T47D (cell line): ENCODE data around the gene PADI2.

Experiments
- DNase-seq, 2 experiments: peaks; one replicate each; pipeline versions ENCODE4 v3.0.0 to v3.0.0-alpha.2; 2011 to 2012; ENCODE audit warnings: low read depth in 1 of 2, low spot score in 1 of 2
- JUND ChIP-seq: IDR thresholded peaks from 2 replicates; pipeline ENCODE4 v1.6.1; 2012; ENCODE audit warnings: low read depth
- in situ Hi-C: cut with HindIII; loops from 2 replicates; pipeline ENCODE4 v1.10.0; 2016; ENCODE audit warnings: low sequenced_read_pairs, low pct_unique_long_range_greater_than_20kb

The PADI2 gene

DNA sequence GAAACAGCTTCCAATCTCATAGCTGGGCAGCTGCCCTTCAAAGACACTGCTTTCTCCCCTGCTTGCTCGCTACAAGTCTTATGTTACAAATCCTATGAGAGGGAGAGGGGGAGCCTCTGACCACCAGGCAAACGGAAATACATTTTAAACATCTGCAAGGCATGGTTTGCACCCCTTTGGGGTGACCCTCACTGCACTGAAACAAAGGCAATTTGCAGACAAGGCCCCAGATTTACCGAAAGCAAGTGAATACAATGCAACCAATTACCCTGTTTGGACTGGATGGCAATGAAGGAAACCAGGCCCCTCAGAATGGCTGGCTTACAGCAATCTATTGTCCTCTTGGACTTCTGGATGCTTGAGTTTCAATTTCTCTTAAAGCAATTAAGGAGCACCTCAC, 95.7 kb downstream of the PADI2 start:
- in situ Hi-C loops: no loop called here
- no peak for DNase-seq
- no peak for TF ChIP-seq JUND

- in situ Hi-C loops: no loop called here
- no peak for DNase-seq
- TF ChIP-seq JUND: no peak
These were observed 96.1 kb downstream of the PADI2 start for GRCh38 chr1:17023102-17023501.

DNA sequence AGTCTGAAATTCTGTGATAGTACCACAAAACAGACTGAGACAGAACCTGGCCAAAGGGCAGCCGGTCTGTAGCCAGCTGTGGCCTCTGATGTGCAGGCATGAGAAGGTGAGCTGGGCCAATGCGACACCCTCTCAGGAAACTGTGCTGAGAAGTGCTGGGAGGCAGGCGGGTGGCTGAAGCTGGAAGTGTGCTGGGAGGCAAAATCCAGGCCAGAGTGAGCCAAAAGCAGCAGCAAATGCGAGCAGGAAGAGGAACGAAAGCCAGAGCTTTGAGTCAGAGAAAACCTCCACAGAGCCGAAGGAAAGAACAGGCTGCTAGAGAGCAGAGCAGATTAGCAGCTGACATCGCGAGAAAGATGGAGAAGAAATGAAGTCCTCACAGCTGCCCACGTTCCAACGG, 97.4 kb downstream of the PADI2 start:
- TF ChIP-seq JUND: no peak
- no peak for DNase-seq
- in situ Hi-C loops: no loop called here

GRCh38 chr1:17020502-17020901, 98.7 kb downstream of the PADI2 start:
- no peak for DNase-seq
- in situ Hi-C loops: no loop called here
- no peak for TF ChIP-seq JUND

- in situ Hi-C loops: no loop called here
- no peak for TF ChIP-seq JUND
- no peak for DNase-seq
These were observed 100.4 kb downstream of the PADI2 start for GRCh38 chr1:17018849-17019248.

- in situ Hi-C loops: no loop called here
- no peak for TF ChIP-seq JUND
- DNase-seq: no peak
These were observed 101.8 kb downstream of the PADI2 start for GRCh38 chr1:17017435-17017834.
